GM06990 (cell line): ENCODE data around the gene PADI2.

Source experiments
- DNase-seq: peaks from one replicate; pipeline ENCODE4 v3.0.0-alpha.2; 2011; ENCODE audit not compliant: insufficient read length; ENCODE audit errors: extremely low read depth
- H3K27me3 ChIP-seq: replicated peaks from 2 replicates; pipeline ENCODE4 v1.6.0; 2011; ENCODE audit warnings: low read length; ENCODE audit not compliant: control insufficient read depth, insufficient read depth
- H3K36me3 ChIP-seq: 2 replicates; pipeline ENCODE4 v1.5.1; 2011; ENCODE audit warnings: low read length; ENCODE audit not compliant: control insufficient read depth, insufficient read depth
- H3K4me3 ChIP-seq: replicated peaks from 2 replicates; pipeline ENCODE4 v1.5.1; 2011; ENCODE audit warnings: low read depth, mild to moderate bottlenecking, control low read depth, low read length
- CTCF ChIP-seq: IDR thresholded peaks from 2 replicates; pipeline ENCODE4 v1.5.1; 2011; ENCODE audit warnings: low read length, control low read depth, mild to moderate bottlenecking, inconsistent platforms; ENCODE audit not compliant: insufficient read depth, poor library complexity, severe bottlenecking

The PADI2 gene

GRCh38 chr1:17101261-17101660 is 18.0 kb downstream of the PADI2 start:
- no peaks in the 10 kb centered on the region for H3K36me3 ChIP-seq
- DNase-seq: no peak
- no peak for TF ChIP-seq CTCF

GRCh38 chr1:17099616-17100340 is 19.5 kb downstream of the PADI2 start:
- TF ChIP-seq CTCF: no peak
- no peaks in the 10 kb centered on the region; the same call in none of the 2 replicates for H3K27me3 ChIP-seq
- no peaks in the 10 kb centered on the region for H3K36me3 ChIP-seq
- H3K4me3 ChIP-seq: no peak overlapping the region
- DNase-seq: no peak

More at GRCh38 chr1:17101261-17101660, 18.0 kb downstream of the PADI2 start:
- no peaks in the 10 kb centered on the region; the same call in none of the 2 replicates for H3K27me3 ChIP-seq
- H3K4me3 ChIP-seq: no peak overlapping the region

- TF ChIP-seq CTCF: no peak
- Histone ChIP-seq H3K36me3 (no peaks in the 10 kb centered on the region), H3K27me3 (no peaks in the 10 kb centered on the region; the same call in none of the 2 replicates), H3K4me3 (no peak overlapping the region)
- no peak for DNase-seq
Measured at GRCh38 chr1:17098446-17099317, 20.6 kb downstream of the PADI2 start.

GRCh38 chr1:17097787-17098186 is 21.5 kb downstream of the PADI2 start:
- Histone ChIP-seq H3K4me3 (no peak overlapping the region), H3K36me3 (no peaks in the 10 kb centered on the region), H3K27me3 (no peaks in the 10 kb centered on the region; the same call in none of the 2 replicates)
- no peak for DNase-seq
- no peak for TF ChIP-seq CTCF

GRCh38 chr1:17097147-17097546 is 22.1 kb downstream of the PADI2 start:
- no peak for DNase-seq
- TF ChIP-seq CTCF: no peak
- Histone ChIP-seq H3K27me3 (no peaks in the 10 kb centered on the region; the same call in none of the 2 replicates), H3K4me3 (no peak overlapping the region), H3K36me3 (no peaks in the 10 kb centered on the region)
